ENCODE data around the gene TRIM66. TPM values are rescaled to one million over a fixed set of nuclear protein-coding genes. Genes with fewer than 3 reads are reported as not detected.

TRIM66 gene
- total RNA-seq, 1 donor from 2014 or later = 3.9 TPM

- Histone ChIP-seq H3K27ac (no peak overlapping the region), H3K9me3 (no peaks in the 10 kb centered on the region), H3K4me3 (no peak overlapping the region), H3K4me1 (no peaks in the 10 kb centered on the region), H3K36me3 (no peaks in the 10 kb centered on the region), H3K27me3 (no peaks in the 10 kb centered on the region)
- no peak for DNase-seq (ENCODE audit: low spot score in 2 of 2)
- no peak for TF ChIP-seq CTCF (IDR thresholded peaks at IDR 0.05)
- intact Hi-C loops (cut with DNase I) = no loop called here
Measured at GRCh38 chr11:8586805-8587204, 95.7 kb downstream of the TRIM66 start.

GRCh38 chr11:8586184-8586583, 96.3 kb downstream of the TRIM66 start:
- no peak for DNase-seq (ENCODE audit: low spot score in 2 of 2)
- Histone ChIP-seq H3K4me1 (no peaks in the 10 kb centered on the region), H3K4me3 (no peak overlapping the region), H3K36me3 (no peaks in the 10 kb centered on the region), H3K27me3 (no peaks in the 10 kb centered on the region), H3K9me3 (no peaks in the 10 kb centered on the region), H3K27ac (no peak overlapping the region)
- TF ChIP-seq CTCF (IDR thresholded peaks at IDR 0.05) = no peak
- intact Hi-C loops (cut with DNase I) = no loop called here

GRCh38 chr11:8584511-8584910, 98.0 kb downstream of the TRIM66 start:
- Histone ChIP-seq H3K9me3 (no peaks in the 10 kb centered on the region), H3K27me3 (no peaks in the 10 kb centered on the region), H3K4me3 (no peak overlapping the region), H3K36me3 (no peaks in the 10 kb centered on the region), H3K4me1 (no peaks in the 10 kb centered on the region), H3K27ac (no peak overlapping the region)
- intact Hi-C loops (cut with DNase I) = no loop called here
- DNase-seq (ENCODE audit: low spot score in 2 of 2) = no peak
- TF ChIP-seq CTCF (IDR thresholded peaks at IDR 0.05) = no peak

GRCh38 chr11:8584082-8584481, 98.4 kb downstream of the TRIM66 start:
- H3K36me3 ChIP-seq = no peaks in the 10 kb centered on the region
- H3K27me3 ChIP-seq = no peaks in the 10 kb centered on the region
- H3K4me1 ChIP-seq = no peaks in the 10 kb centered on the region
- DNase-seq (ENCODE audit: low spot score in 2 of 2) = no peak
- H3K27ac ChIP-seq = no peak overlapping the region
- H3K4me3 ChIP-seq = no peak overlapping the region
- intact Hi-C loops (cut with DNase I) = no loop called here
- no peak for TF ChIP-seq CTCF (IDR thresholded peaks at IDR 0.05)
- no peaks in the 10 kb centered on the region for H3K9me3 ChIP-seq

- no peaks in the 10 kb centered on the region for H3K36me3 ChIP-seq
- no peak for TF ChIP-seq CTCF (IDR thresholded peaks at IDR 0.05)
- no peaks in the 10 kb centered on the region for H3K27me3 ChIP-seq
- DNase-seq (ENCODE audit: low spot score in 2 of 2) = no peak
- peaks cover 0 to 3% of the 10 kb centered on the region in 2 donors for H3K9me3 ChIP-seq
- no peak overlapping the region for H3K27ac ChIP-seq
- intact Hi-C loops (cut with DNase I) = no loop called here
- H3K4me1 ChIP-seq = no peaks in the 10 kb centered on the region
- H3K4me3 ChIP-seq = no peak overlapping the region
Measured at GRCh38 chr11:8581300-8581699, 101.2 kb downstream of the TRIM66 start.
